Activated T-helper 1 cell treated with anti-CD3 and anti-CD28 coated beads, Interleukin-12 subunit alpha, Interleukin-12 subunit beta, Interleukin-2, Interleukin-4 antibody, amounts not matched to agents 30 ng/mL and 10 ng/mL and 1 ng/mL, durations not matched to agents 14 hours and 24 hours and 36 hours (primary cell): ENCODE measurements around the gene CD83. TPM values are rescaled to one million over a fixed set of nuclear protein-coding genes. Genes with fewer than 3 reads are reported as not detected.
"Not testable (repeated sequence)": the region's sequence is repeated elsewhere in the genome, so short reads cannot be mapped to it uniquely, and the experiment has no call there.

Experiments used
- DNase-seq: peaks from one replicate; pipeline ENCODE4 v3.0.0; 2021; ENCODE audit warnings: low spot score
- H3K27ac Mint-ChIP-seq: one replicate; pipeline ENCODE4 v1.8.0; 2021; ENCODE audit warnings: mild to moderate bottlenecking, mixed read lengths
- H3K27me3 Mint-ChIP-seq: one replicate; pipeline ENCODE4 v1.8.0; 2022; ENCODE audit warnings: mild to moderate bottlenecking, moderate library complexity, mixed read lengths; ENCODE audit not compliant: insufficient read depth
- H3K36me3 Mint-ChIP-seq: one replicate; pipeline ENCODE4 v1.8.0; 2021; ENCODE audit warnings: low read depth, mixed read lengths
- H3K4me1 Mint-ChIP-seq: one replicate; pipeline ENCODE4 v1.8.0; 2021; ENCODE audit warnings: low read depth, mixed read lengths
- H3K4me3 Mint-ChIP-seq: one replicate; pipeline ENCODE4 v1.8.0; 2021; ENCODE audit warnings: mild to moderate bottlenecking, moderate library complexity, mixed read lengths
- H3K9me3 Mint-ChIP-seq: one replicate; pipeline ENCODE4 v1.8.0; 2021; ENCODE audit warnings: mixed read lengths
- intact Hi-C: fragments of 100-400 bp; cut with micrococcal nuclease; formaldehyde crosslinking; loops from one replicate; pipeline ENCODE4 v1.15.1; 2024
- total RNA-seq: library from RNA; stranded (reverse); gene quantifications from 2 replicates; pipeline ENCODE4 v1.2.3, GENCODE V29; 2022

CD83 gene
- total RNA-seq, 1 donor from 2014 or later = 101 TPM

GRCh38 chr6:14147891-14148290 lies 30.3 kb downstream of the CD83 start:
- no peak overlapping the region for H3K27ac Mint-ChIP-seq
- H3K27me3 Mint-ChIP-seq = peaks cover 8% of the 10 kb centered on the region
- no peak overlapping the region for H3K4me3 Mint-ChIP-seq
- H3K4me1 Mint-ChIP-seq = peaks cover 12% of the 10 kb centered on the region
- no peaks in the 10 kb centered on the region for H3K9me3 Mint-ChIP-seq
- intact Hi-C loops = no loop called here
- no peaks in the 10 kb centered on the region for H3K36me3 Mint-ChIP-seq
- no peak for DNase-seq

GRCh38 chr6:14148471-14148870 lies 30.9 kb downstream of the CD83 start:
- peaks cover 10% of the 10 kb centered on the region for H3K27me3 Mint-ChIP-seq
- DNase-seq = no peak
- intact Hi-C loops = no loop called here
- no peak overlapping the region for H3K4me3 Mint-ChIP-seq
- H3K27ac Mint-ChIP-seq = no peak overlapping the region
- H3K4me1 Mint-ChIP-seq = peaks cover 12% of the 10 kb centered on the region
- H3K36me3 Mint-ChIP-seq = no peaks in the 10 kb centered on the region
- H3K9me3 Mint-ChIP-seq = no peaks in the 10 kb centered on the region

GRCh38 chr6:14149053-14149738 lies 31.6 kb downstream of the CD83 start:
- intact Hi-C loops = no loop called here
- Mint-ChIP-seq H3K4me3 (no peak overlapping the region), H3K9me3 (no peaks in the 10 kb centered on the region), H3K27me3 (peaks cover 13% of the 10 kb centered on the region), H3K27ac (no peak overlapping the region), H3K4me1 (peaks cover 12% of the 10 kb centered on the region), H3K36me3 (no peaks in the 10 kb centered on the region)
- no peak for DNase-seq

- no peaks in the 10 kb centered on the region for H3K36me3 Mint-ChIP-seq
- no peak for DNase-seq
- H3K4me3 Mint-ChIP-seq = no peak overlapping the region
- H3K4me1 Mint-ChIP-seq = peaks cover 8% of the 10 kb centered on the region
- intact Hi-C loops = no loop called here
- H3K27me3 Mint-ChIP-seq = peaks cover 16% of the 10 kb centered on the region
- no peak overlapping the region for H3K27ac Mint-ChIP-seq
- H3K9me3 Mint-ChIP-seq = no peaks in the 10 kb centered on the region
These were observed 32.2 kb downstream of the CD83 start for GRCh38 chr6:14149739-14150130.

- H3K9me3 Mint-ChIP-seq, intact Hi-C loops, H3K36me3 Mint-ChIP-seq: not testable (repeated sequence)
These were observed 33.7 kb downstream of the CD83 start for GRCh38 chr6:14151300-14151699.

GRCh38 chr6:14151773-14152172 lies 34.2 kb downstream of the CD83 start:
- no peak overlapping the region for H3K27ac Mint-ChIP-seq
- no peak for DNase-seq
- H3K9me3 Mint-ChIP-seq = no peaks in the 10 kb centered on the region
- no peaks in the 10 kb centered on the region for H3K36me3 Mint-ChIP-seq
- intact Hi-C loops = no loop called here
- peaks cover 16% of the 10 kb centered on the region for H3K27me3 Mint-ChIP-seq
- peaks cover 5% of the 10 kb centered on the region for H3K4me1 Mint-ChIP-seq
- H3K4me3 Mint-ChIP-seq = no peak overlapping the region

More at GRCh38 chr6:14151300-14151699, 33.7 kb downstream of the CD83 start:
- not testable (repeated sequence) for H3K27ac Mint-ChIP-seq, DNase-seq, H3K4me3 Mint-ChIP-seq, H3K4me1 Mint-ChIP-seq
- H3K27me3 Mint-ChIP-seq = peaks cover 16% of the 10 kb centered on the region

GRCh38 chr6:14153228-14153627 lies 35.7 kb downstream of the CD83 start:
- Mint-ChIP-seq H3K4me3 (no peak overlapping the region), H3K27me3 (peaks cover 18% of the 10 kb centered on the region), H3K4me1 (peaks cover 5% of the 10 kb centered on the region), H3K27ac (no peak overlapping the region), H3K36me3 (no peaks in the 10 kb centered on the region), H3K9me3 (no peaks in the 10 kb centered on the region)
- DNase-seq = no peak
- intact Hi-C loops = no loop called here

- no peak overlapping the region for H3K4me3 Mint-ChIP-seq
- intact Hi-C loops = no loop called here
- no peaks in the 10 kb centered on the region for H3K36me3 Mint-ChIP-seq
- H3K27me3 Mint-ChIP-seq = peaks cover 8% of the 10 kb centered on the region
- H3K4me1 Mint-ChIP-seq = no peaks in the 10 kb centered on the region
- no peaks in the 10 kb centered on the region for H3K9me3 Mint-ChIP-seq
- no peak for DNase-seq
- no peak overlapping the region for H3K27ac Mint-ChIP-seq
These were observed 41.5 kb downstream of the CD83 start for GRCh38 chr6:14159090-14159489.

- H3K27ac Mint-ChIP-seq = no peak overlapping the region
- no peaks in the 10 kb centered on the region for H3K36me3 Mint-ChIP-seq
- H3K4me1 Mint-ChIP-seq = no peaks in the 10 kb centered on the region
- intact Hi-C loops = no loop called here
- H3K27me3 Mint-ChIP-seq = peaks cover 3% of the 10 kb centered on the region
- peaks cover 3% of the 10 kb centered on the region for H3K9me3 Mint-ChIP-seq
- no peak overlapping the region for H3K4me3 Mint-ChIP-seq
- DNase-seq = no peak
These were observed 45.3 kb downstream of the CD83 start for GRCh38 chr6:14162826-14163225.

- intact Hi-C loops = no loop called here
These were observed 47.5 kb downstream of the CD83 start for GRCh38 chr6:14165091-14165490.

GRCh38 chr6:14166839-14167238 lies 49.3 kb downstream of the CD83 start:
- no peak overlapping the region for H3K27ac Mint-ChIP-seq
- DNase-seq = no peak

More at GRCh38 chr6:14165091-14165490, 47.5 kb downstream of the CD83 start:
- Mint-ChIP-seq H3K4me3 (no peak overlapping the region), H3K4me1 (no peaks in the 10 kb centered on the region), H3K27ac (no peak overlapping the region), H3K27me3 (peaks cover 3% of the 10 kb centered on the region), H3K9me3 (peaks cover 25% of the 10 kb centered on the region), H3K36me3 (peaks cover 1% of the 10 kb centered on the region)
- no peak for DNase-seq

GRCh38 chr6:14170128-14170527 lies 52.6 kb downstream of the CD83 start:
- peaks cover 45% of the 10 kb centered on the region for H3K9me3 Mint-ChIP-seq
- peaks cover 1% of the 10 kb centered on the region for H3K36me3 Mint-ChIP-seq
- DNase-seq = no peak
- intact Hi-C loops = no loop called here
- peaks cover 6% of the 10 kb centered on the region for H3K27me3 Mint-ChIP-seq
- no peak overlapping the region for H3K27ac Mint-ChIP-seq
- no peaks in the 10 kb centered on the region for H3K4me1 Mint-ChIP-seq
- no peak overlapping the region for H3K4me3 Mint-ChIP-seq

More at GRCh38 chr6:14166839-14167238, 49.3 kb downstream of the CD83 start:
- H3K27me3 Mint-ChIP-seq = peaks cover 9% of the 10 kb centered on the region
- intact Hi-C loops = no loop called here
- peaks cover 39% of the 10 kb centered on the region for H3K9me3 Mint-ChIP-seq
- no peak overlapping the region for H3K4me3 Mint-ChIP-seq
- H3K36me3 Mint-ChIP-seq = peaks cover 1% of the 10 kb centered on the region
- H3K4me1 Mint-ChIP-seq = no peaks in the 10 kb centered on the region

- Mint-ChIP-seq H3K27me3 (peaks cover 6% of the 10 kb centered on the region), H3K4me1 (no peaks in the 10 kb centered on the region), H3K27ac (no peak overlapping the region), H3K36me3 (peaks cover 1% of the 10 kb centered on the region), H3K9me3 (peaks cover 44% of the 10 kb centered on the region), H3K4me3 (no peak overlapping the region)
- DNase-seq = no peak
- intact Hi-C loops = no loop called here
These were observed 55.0 kb downstream of the CD83 start for GRCh38 chr6:14172562-14172961.

- intact Hi-C loops = no loop called here
- H3K27me3 Mint-ChIP-seq = peaks cover 6% of the 10 kb centered on the region
- DNase-seq = no peak
- no peak overlapping the region for H3K27ac Mint-ChIP-seq
- no peaks in the 10 kb centered on the region for H3K36me3 Mint-ChIP-seq
- H3K9me3 Mint-ChIP-seq = peaks cover 29% of the 10 kb centered on the region
- H3K4me3 Mint-ChIP-seq = no peak overlapping the region
- no peaks in the 10 kb centered on the region for H3K4me1 Mint-ChIP-seq
These were observed 56.7 kb downstream of the CD83 start for GRCh38 chr6:14174226-14174625.
